ENCODE data around the gene TNFRSF6B.

TNFRSF6B gene

DNA sequence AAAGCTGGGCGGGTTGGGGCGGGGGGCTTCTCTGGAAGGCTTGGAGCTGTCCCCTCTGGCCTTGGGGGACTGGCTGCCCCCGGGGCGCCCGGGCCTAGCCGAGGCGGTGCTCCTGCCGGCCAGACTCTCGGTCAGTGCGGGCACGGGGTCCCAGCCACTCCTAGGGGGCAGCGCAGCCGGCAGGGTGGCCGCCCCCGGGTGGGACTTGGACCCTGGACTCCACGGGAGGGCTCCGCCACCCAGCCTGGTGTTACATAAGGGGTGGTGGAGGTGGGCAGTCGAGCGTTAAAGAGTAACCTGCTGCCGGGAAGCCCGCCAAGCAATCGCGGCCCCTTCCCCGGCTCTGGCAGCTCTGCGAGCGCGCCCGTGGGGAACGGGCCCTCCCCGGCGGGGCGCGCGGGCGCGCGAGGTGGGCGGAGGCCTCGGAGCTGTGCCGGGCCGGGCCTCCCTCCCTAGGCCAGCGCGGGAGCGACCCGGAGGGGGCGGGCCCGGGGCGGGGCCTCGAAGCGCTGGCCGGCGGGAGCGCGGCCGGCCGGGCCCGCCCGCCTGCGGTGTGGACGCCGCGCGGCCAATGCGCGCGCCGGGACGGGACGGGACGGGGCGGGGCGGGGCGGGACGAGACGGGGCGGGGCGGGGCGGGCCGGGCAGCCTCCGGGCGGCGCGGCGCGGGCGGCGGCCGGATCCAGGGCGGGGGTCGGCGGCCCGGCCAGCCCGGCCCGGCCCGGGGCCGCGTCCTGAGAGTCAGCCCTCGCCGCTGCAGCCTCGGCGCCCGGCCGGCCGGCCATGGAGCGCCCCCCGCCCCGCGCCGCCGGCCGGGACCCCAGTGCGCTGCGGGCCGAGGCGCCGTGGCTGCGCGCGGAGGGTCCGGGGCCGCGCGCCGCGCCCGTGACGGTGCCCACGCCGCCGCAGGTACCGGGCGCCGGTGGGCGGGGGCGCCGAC lies 42.9 kb downstream of the TNFRSF6B start, which contains the start of gene SLC2A4RG:
Gene SLC2A4RG, plus strand, starts transcription at position 647 of the 940 bp plus-strand sequence. Its CDS starts 137 bp downstream, at position 784.
- peak; percentile 69 for DNase-seq

DNA sequence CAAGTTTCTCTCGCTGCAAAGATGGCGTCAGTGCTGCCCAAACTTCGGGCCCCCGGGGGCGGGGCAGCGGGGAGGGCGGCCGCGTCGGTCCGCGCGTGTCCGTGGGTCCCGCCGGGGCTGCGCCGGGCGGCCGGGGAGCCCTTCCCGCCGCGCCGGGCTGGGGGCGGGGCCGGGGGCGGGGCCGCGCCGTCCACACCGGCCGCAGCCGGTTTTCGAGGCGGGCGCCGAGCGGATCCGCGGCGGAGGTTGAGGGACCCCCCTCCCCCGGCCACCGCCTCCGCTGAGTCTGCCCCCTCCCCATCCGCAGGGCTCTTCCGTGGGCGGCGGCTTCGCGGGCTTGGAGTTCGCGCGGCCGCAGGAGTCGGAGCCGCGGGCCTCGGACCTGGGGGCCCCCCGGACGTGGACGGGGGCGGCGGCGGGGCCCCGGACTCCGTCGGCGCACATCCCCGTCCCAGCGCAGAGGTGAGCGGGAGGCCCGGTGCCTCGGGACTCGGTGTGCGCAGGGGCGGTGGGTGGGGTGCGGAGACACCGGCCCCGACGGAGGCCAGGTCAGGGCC lies 43.7 kb downstream of the TNFRSF6B start:
- peak; percentile 46 for DNase-seq

DNA sequence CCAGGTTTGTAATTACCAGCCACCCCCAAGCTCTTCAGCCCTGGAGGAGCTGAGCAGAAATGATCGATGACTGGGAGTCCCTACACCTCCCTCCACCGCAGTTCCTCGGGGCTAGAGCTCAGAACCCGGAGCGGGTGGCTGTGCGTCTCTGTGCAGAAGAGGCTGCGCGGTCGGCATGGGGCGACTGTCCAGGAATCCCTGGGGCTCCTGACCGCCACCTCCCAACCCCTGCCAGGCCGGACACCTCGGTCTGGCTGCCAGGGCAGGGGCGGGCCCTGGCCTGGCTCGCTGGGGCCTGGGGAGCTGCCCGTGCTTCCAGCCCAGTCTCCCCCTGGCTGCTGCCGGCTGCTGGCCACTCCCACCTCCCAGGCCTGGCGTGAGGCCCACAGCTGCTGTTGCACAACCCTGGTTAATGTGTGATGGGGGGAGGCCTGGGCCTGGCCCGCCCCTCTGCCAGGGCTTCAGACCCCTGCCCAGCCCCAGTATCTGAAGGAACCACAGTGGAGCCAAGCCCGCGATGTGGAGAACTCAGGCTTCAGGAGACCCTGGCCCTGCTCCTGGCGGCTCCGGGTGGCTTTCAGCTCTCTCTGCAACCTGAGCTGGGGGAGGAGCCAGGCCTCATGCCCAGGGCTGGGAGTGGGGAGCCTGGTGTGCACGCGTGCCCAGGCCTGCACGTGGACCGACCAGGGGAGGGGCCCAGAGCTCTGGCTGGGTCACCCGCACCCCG lies 44.3 kb downstream of the TNFRSF6B start:
- DNase-seq, result peak; percentile 52

DNA sequence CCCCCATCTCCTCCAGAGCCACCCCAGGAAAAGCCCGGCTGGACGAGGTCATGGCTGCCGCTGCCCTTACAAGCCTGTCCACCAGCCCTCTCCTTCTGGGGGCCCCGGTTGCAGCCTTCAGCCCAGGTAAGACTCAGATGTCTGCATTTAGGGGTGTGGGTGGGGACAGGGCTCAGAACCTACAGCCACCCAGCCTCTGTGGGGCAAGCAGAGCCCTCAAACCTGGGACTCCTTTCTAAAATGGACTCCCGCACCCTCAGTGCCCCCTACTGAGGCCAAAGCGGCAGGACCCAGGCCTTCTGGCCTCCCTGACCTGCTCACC lies 44.9 kb downstream of the TNFRSF6B start:
- DNase-seq, result no peak

DNA sequence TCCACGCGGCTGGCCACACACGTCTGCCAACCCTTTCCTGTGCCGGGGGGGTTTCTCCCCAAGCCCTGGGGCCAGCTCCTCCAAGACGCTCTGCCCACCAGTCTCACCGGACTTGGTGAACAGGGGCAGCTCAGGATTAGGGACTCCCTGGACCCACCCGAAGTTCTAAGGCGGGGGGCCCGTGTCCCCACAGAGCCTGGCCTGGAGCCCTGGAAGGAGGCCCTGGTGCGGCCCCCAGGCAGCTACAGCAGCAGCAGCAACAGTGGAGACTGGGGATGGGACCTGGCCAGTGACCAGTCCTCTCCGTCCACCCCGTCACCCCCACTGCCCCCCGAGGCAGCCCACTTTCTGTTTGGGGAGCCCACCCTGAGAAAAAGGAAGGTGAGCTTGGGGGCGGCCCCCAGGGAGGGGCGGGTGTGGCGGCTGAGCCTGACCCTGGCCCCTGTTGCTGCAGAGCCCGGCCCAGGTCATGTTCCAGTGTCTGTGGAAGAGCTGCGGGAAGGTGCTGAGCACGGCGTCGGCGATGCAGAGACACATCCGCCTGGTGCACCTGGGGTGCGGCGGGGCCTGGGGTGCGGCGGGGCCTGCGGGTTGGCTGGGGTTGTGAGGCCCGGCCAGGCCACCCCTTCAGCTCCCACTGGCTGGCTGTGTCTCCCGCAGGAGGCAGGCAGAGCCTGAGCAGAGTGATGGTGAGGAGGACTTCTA lies 45.4 kb downstream of the TNFRSF6B start:
- no peak for DNase-seq

DNA sequence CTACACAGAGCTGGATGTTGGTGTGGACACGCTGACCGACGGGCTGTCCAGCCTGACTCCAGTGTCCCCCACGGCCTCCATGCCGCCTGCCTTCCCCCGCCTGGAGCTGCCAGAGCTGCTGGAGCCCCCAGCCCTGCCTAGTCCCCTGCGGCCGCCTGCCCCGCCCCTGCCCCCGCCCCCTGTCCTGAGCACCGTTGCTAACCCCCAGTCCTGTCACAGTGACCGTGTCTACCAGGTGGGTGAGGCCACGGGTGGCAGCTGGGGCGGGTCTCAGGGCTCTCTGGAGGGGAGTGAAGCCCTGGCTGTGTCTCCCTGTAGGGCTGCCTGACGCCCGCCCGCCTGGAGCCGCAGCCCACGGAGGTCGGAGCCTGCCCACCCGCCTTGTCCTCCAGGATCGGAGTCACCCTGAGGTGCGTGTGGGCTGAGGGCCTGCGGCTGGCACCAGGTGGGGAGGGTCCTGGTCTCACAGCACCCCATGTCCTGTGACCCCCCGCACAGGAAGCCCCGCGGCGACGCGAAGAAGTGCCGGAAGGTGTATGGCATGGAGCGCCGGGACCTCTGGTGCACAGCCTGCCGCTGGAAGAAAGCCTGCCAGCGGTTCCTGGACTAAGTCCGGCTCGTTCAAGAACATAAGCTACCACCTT lies 46.1 kb downstream of the TNFRSF6B start:
- no peak for DNase-seq

DNA sequence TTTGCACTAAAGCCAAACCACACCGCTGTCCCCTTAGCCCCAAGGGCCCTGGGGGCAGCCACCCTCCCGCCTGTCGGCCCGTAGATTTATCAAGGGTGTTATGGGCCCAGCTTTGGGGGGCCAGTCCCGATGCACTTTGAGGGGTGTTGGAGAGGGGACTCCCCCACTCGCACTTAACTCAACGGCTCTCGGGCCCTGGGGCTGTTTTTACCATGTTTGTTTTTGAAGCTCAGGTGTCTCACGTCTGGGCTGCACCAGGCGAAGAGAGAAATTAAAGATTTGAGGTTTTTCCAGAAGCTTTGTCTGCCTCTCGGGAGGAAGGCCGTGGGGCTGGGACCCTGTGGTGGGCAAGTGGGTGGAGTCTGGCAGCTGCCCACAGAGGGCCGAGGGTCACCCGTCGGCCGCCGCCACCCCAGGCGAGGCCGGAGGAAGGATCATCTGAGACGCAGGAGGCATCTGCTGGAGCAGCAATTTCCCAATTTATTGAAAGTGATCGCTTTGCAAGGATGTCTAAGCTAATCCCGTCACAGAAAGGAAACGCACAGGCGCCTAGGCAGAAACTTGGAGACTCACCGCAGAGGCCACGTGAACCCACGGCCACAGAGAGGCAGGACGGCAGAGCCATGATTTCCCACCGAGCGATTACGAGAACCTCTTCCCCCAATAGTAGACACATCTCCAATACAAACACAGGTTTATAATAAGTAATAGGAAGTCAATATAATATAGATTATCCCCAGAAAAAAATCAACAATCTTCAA lies 46.9 kb downstream of the TNFRSF6B start:
- no peak for DNase-seq

DNA sequence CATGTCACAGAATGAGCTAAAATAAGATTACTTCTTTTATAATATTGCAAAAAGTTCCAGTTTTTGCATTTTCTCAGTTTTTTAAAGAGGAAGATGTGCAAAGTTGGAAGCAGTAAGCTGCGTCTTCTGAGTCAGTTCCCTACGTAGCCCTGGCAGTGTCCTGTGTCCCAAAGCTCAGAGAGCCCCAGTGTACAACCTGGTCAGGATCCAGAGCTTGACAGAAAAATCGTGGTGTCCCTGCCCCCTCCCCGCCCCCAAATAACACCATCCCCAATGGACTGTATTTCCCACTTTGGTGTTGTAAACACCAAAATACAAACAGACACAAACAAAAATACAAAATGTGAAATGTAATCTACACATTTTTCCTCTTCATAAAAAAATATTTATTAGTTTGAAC lies 47.7 kb downstream of the TNFRSF6B start:
- DNase-seq, result no peak

DNA sequence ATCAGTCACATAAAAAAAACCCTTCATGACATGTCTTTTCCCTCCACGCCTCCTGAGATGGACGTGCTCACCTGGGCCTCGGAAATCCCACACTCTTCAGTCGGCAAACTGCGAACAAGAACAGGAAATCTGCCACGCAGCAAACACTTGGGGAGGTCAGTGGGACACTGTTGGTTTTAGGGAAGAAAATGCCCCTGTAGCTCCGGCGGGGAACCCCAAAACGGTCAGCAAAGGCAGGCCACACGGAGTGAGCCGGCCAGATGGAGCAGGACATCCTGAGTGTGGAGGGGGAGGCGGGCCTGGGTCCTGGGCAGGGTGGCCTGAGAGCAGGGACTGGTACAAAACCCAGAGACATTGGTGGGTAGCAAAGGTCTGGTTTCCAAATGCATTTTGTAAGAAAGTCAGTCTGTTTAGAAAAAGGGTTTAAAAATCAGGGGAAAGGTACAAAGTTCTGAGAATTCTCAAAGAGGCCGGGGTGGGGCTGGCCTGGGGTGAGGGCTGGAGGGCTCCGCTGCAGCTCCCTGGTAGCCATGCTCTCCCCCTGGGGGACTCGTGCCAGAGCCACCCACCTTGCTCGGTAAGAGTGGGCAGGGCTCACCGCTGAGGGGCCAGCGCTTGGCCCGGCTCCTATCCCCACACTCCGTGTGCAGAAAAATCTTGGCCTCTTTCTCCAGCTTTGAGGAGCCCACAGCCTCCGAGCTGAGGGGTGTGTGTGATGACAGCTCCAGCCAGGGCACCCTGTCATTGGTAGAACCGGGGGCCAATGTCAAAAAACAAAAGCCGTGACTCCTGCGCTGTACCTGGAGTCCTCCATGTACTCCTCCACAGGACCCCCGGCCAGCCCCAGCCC lies 48.3 kb downstream of the TNFRSF6B start:
- no peak for DNase-seq

DNA sequence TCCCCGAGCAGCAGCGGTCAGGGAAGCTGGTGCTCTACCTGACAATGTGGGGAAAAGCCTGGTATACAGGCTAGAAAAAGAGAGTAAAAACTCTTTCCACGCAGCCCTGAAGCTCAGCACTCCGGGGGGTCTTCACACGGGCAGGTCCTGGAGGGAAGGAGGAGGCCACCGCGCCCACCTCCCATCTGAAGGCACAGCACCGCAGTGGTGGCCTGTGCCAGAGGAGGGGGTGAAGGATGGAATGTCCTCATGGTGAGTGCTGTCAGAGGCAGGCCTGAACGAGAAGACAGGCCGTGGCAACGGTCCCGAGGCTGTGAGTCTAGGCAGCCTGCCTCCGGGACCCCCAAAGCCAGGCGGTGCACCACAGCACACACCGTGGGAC lies 49.0 kb downstream of the TNFRSF6B start:
- no peak for DNase-seq

DNA sequence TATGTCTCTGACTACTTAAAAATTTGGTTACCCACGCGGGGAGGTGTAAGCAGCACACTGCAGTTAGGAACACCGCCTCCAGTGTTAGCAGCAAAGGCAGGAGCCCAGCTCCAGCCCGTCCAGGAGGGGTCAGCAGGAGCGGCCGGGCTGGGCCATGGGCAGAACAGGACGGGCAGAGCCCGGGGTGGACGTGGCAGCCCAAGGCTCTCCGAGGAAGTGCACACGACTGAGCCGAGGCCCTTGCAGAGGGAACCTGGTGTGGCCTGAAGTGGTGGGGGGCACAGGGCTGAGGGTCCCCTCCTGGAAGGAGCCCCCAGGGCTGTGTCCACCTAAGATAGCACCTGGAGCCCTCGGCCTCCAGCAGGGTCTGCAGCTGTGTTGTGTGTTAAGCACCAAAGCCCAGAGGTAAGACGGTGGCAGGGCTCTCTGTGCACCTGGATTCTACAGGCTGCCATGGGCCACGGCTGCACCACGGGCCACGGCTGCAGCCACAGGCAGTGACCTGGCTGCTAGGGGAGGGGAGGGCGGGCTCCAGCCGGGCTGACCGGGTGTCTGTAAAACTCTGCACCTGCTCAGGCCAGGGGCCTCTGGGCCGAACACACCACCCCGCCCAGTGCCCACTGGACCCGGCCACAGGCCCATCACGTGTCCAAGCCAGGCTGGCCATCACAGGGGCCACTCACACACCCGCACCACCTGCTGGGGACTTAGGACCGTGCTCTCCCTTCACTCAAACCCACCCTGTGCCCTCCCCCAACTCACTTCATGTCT lies 49.7 kb downstream of the TNFRSF6B start:
- DNase-seq, result no peak

DNA sequence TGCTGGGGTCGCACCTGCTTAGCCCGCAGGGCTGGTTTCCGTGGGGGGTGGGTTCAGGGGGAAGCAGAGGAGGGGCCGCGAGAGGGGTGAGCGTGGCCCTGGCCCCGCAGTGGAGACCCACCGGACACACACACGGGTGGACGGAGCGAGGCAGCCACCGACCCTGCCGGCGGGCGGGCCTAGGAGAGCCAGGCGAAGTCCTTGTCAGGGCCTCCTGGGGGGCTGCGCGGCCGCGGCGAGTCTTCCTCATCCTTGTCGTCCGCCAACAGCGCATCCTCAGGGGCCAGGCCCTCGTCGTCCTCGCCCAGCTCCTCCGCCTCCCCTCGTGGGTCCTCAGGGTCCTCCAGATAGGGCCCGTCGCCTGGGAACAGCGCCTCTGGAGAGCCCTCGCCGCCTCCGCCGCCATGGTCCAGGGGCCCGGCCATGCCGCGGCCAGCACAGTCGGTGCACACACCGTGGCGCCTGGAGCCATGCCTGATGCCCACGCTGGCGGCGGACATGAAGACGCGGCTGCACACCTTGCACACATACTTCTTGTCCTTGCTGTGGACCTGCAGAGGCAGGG lies 50.4 kb downstream of the TNFRSF6B start:
- DNase-seq, result no peak

DNA sequence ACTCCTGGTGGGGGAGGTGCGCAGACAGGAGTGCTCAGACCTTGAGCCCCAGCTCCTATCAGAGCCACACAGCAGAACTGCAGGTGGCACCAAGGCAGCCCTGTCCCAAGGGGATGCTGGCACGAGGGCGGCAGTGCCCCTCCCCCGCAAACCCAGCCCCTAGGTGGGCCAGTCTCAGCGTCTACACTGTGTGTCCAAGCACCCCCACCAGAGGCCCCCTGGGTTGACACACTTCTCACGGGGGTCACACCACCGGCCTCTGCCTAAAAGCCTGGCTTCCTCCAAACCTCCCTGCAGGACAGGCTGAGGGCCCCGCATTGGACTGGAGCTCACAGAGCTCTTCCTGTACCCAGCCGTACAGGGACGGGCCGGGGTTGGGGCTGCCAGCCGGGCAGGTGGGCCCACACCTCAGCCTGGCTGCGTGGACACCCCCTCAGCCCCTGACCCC lies 51.2 kb downstream of the TNFRSF6B start:
- no peak for DNase-seq
